ENCODE results near the gene ACOT11. TPM values are rescaled to one million over a fixed set of nuclear protein-coding genes. Genes with fewer than 3 reads are reported as not detected.

Gene ACOT11
- total and polyA plus RNA-seq, 9 of the 15 experiments (the other 6 are each of a cell fraction or from before 2014, with no cell fraction given), result 0.04 to 1.2 (median 0.64) TPM; not detected in 2

DNA sequence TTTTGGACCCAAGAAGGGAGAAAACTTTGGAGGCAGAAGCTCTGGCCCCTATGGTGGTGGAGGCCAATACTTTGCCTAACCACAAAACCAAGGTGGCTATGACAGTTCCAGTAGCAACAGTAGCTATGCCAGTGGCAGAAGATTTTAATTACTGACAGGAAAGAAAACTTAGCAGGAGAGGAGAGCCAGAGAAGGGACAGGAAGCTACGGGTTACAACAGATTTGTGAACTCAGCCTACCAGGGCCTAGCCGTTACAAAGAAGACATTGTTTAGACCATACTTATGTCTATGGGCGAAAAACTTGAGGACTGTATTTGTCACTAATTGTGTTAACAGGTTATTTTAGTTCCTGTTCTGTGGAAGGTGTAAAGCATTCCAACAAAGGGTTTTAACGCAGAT, 10.4 kb upstream of the ACOT11 start (continued):
- no peak for TF ChIP-seq ZNF785 (CRISPR knock-in tag; IDR thresholded peaks at IDR 0.05)
- TF ChIP-seq, protein P1, sequence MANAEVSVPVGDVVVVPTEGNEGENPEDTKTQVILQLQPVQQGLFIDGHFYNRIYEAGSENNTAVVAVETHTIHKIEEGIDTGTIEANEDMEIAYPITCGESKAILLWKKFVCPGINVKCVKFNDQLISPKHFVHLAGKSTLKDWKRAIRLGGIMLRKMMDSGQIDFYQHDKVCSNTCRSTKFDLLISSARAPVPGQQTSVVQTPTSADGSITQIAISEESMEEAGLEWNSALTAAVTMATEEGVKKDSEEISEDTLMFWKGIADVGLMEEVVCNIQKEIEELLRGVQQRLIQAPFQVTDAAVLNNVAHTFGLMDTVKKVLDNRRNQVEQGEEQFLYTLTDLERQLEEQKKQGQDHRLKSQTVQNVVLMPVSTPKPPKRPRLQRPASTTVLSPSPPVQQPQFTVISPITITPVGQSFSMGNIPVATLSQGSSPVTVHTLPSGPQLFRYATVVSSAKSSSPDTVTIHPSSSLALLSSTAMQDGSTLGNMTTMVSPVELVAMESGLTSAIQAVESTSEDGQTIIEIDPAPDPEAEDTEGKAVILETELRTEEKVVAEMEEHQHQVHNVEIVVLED (CRISPR knock-in tag; IDR thresholded peaks at IDR 0.05), result no peak
- TF ChIP-seq GABPB2 (CRISPR knock-in tag; conservative IDR thresholded peaks at IDR 0.05), result no peak
- TF ChIP-seq SETDB1 (IDR thresholded peaks at IDR 0.05; ENCODE audit: low read length), result no peak
- TF ChIP-seq ZNF589 (CRISPR knock-in tag; IDR thresholded peaks at IDR 0.05; ENCODE audit: low read depth), result no peak

DNA sequence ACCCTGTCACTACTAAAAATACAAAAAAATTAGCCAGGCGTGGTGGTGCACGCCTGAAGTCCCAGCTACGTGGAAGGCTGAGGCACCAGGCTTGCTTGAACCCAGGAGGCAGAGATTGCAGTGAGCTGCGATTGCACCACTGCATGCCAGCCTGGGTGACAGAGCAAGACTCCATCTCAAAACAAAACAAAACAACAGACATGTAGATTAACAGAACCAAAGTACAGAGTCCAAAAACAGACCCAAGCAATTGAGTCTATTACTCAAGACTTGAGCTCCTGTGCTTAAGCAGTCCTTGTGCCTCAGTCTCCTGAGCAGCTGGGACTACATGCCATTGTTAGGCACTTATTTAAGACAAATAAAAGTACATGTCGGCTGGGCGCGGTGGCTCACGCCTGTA, 9.5 kb upstream of the ACOT11 start:
- Histone ChIP-seq H3K27ac (ENCODE audit: extremely low read depth, low read depth, low read length) (no peak overlapping the region), H3K79me2 (ENCODE audit: control insufficient read depth, insufficient read depth, low read length) (no peaks in the 10 kb centered on the region), H3K9me1 (ENCODE audit: control insufficient read depth, insufficient read depth, low read length) (no peaks in the 10 kb centered on the region), H3K27me3 (ENCODE audit: control insufficient read depth in 2 of 2, insufficient read depth in 2 of 2, low read length in 2 of 2) (peaks cover 23 to 45% of the 10 kb centered on the region in 2 experiments; a peak in 4 of 5 replicates), H2AFZ (ENCODE audit: low read depth, low read length) (no peak overlapping the region), H3K4me1 (replicated peaks in 1 of 2; ENCODE audit: control insufficient read depth in 2 of 2, insufficient read depth in 2 of 2, low read length in 2 of 2) (peaks cover 9 to 15% of the 10 kb centered on the region in 2 experiments; a peak in 4 of 5 replicates), H3K4me2 (ENCODE audit: insufficient read depth, low read length) (no peak overlapping the region), H3K9me3 (replicated peaks; ENCODE audit: control insufficient read depth, insufficient read depth, low read depth, low read length) (no peaks in the 10 kb centered on the region), H4K20me1 (replicated peaks; ENCODE audit: control insufficient read depth, insufficient read depth, low read length) (no peaks in the 10 kb centered on the region), H3K36me3 (ENCODE audit: control insufficient read depth, insufficient read depth, low read length) (no peaks in the 10 kb centered on the region), H3K4me3 (no peak overlapping the region), H3K9ac (ENCODE audit: insufficient read depth in 1 of 2, low read depth in 2 of 2, low read length in 2 of 2) (no peak overlapping the region)
- intact Hi-C loops (cut with micrococcal nuclease), result no loop called here
- ATAC-seq, result no peak
- POLR2A ChIA-PET, result no interaction called here
- CTCF ChIA-PET (ENCODE audit: low intra/inter-chr PET ratio), result no interaction called here
- FAIRE-seq, result no peak
- WGBS (ENCODE audit: insufficient coverage, low coverage, missing lambda C conversion rate), result 12% methylated on average over 8 of the region's 8 CpGs
- TF ChIP-seq GABPA (tag; conservative IDR thresholded peaks at IDR 0.05; ENCODE audit: low read depth), result no peak
- no peak for TF ChIP-seq ILK (tag; IDR thresholded peaks at IDR 0.05; ENCODE audit: borderline replicate concordance, low read depth)
- no peak for TF ChIP-seq DACH1 (IDR thresholded peaks at IDR 0.05; ENCODE audit: partially characterized antibody)
- TF ChIP-seq, protein P2, sequence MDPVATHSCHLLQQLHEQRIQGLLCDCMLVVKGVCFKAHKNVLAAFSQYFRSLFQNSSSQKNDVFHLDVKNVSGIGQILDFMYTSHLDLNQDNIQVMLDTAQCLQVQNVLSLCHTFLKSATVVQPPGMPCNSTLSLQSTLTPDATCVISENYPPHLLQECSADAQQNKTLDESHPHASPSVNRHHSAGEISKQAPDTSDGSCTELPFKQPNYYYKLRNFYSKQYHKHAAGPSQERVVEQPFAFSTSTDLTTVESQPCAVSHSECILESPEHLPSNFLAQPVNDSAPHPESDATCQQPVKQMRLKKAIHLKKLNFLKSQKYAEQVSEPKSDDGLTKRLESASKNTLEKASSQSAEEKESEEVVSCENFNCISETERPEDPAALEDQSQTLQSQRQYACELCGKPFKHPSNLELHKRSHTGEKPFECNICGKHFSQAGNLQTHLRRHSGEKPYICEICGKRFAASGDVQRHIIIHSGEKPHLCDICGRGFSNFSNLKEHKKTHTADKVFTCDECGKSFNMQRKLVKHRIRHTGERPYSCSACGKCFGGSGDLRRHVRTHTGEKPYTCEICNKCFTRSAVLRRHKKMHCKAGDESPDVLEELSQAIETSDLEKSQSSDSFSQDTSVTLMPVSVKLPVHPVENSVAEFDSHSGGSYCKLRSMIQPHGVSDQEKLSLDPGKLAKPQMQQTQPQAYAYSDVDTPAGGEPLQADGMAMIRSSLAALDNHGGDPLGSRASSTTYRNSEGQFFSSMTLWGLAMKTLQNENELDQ (CRISPR knock-in tag; IDR thresholded peaks at IDR 0.05; ENCODE audit: borderline replicate concordance), result no peak
- no TSS peak for BruUV-seq (replicated peaks)
- in situ Hi-C loops (cut with MboI), result no loop called here
- DNase-seq (ENCODE audit: extremely low read depth in 1 of 4, low spot score in 3 of 4), result no peak
